Astrocyte of the cerebellum (primary cell): Measurements from ENCODE around the gene SEC23IP.
A peak's percentile ranks its signal among the peaks of the same experiment; 100 is the strongest.
"Not testable (repeated sequence)": the region's sequence is repeated elsewhere in the genome, so short reads cannot be mapped to it uniquely, and the experiment has no call there.

Source experiments
- DNase-seq: peaks from one replicate; pipeline ENCODE4 v3.0.0-alpha.2; 2011; ENCODE audit warnings: low read depth
- H3K4me3 ChIP-seq: 2 replicates; pipeline ENCODE4 v1.5.1; 2011; ENCODE audit warnings: mild to moderate bottlenecking, low read depth, low read length, moderate library complexity
- CTCF ChIP-seq: IDR thresholded peaks from 2 replicates; pipeline ENCODE4 v1.5.1; 2012; ENCODE audit warnings: low read length, low read depth, moderate library complexity, mild to moderate bottlenecking; ENCODE audit errors: missing control alignments
- in situ Hi-C: cut with HindIII; loops from 2 replicates; pipeline ENCODE4 v1.10.0; 2017; ENCODE audit warnings: low sequenced_read_pairs

The SEC23IP gene

DNA sequence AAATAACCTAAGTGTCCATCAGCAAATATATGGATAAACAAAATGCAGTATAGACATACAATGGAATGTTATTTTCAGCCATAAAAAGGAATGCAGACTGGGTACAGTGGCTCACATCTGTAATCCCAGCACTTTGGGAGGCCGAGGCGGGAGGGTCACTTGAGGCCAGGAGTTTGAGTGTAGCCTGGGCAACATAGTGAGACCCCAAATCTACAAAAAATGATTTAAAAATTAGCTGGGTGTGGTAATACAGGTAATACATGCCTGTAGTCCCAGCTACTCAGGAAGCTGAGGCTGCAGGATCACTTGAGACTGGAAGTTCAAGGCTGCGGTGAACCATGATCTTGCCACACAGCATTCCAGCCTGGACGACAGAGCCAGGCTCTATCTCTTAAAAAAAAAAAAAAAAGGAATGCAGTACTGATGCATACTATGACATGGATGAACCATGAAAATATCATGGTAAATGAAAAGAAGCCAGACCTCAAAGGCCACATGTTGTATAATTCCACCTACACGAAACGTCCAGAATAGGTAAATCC is 26.8 kb upstream of the SEC23IP start:
- TF ChIP-seq CTCF: no peak
- no peak overlapping the region for H3K4me3 ChIP-seq
- DNase-seq: no peak
- in situ Hi-C loops: no loop called here

DNA sequence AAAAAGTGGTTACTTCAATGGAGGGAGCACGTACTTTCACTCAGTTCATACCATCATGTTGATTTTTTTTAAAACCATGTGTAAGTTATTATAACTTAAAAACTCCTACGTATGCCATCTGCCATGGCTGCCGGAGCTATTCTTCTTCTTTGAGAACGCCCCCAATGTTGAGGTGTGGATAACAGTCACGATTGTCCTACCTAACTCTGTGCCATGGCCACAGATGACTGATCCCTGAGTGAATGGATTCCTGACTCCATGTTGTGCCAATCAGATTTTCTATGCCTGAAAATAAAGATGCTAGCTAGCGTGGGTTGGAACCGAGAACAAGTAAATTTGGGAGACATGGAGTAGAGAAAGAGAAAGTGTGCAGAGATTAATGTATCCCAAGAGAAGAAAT is 25.2 kb upstream of the SEC23IP start:
- no peak for TF ChIP-seq CTCF

DNA sequence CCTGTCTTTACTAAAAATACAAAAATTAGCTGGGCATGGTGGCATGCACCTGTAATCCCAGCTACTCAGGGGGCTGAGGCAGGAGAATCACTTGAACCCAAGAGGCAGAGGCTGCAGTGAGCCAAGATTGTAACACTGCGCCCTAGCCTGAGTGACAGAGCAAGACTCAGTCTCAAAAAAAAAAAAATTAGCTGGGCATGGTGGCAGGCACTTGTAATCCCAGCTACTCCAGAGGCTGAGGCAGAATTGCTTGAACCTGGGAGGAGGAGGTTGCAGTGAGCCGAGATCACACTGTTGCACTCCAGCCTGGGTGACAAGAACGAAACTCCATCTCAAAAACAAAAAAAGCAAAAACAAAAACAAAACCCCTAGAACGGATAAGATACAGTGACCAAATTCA is 23.1 kb upstream of the SEC23IP start:
- in situ Hi-C loops, DNase-seq, H3K4me3 ChIP-seq: not testable (repeated sequence)

More for the DNA sequence above, 25.2 kb upstream of the SEC23IP start:
- in situ Hi-C loops: no loop called here
- H3K4me3 ChIP-seq: no peak overlapping the region
- DNase-seq: no peak

GRCh38 chr10:119871881-119872609 is 20.5 kb upstream of the SEC23IP start:
- TF ChIP-seq CTCF: no peak
- peak overlapping the region; percentile 60 for H3K4me3 ChIP-seq
- in situ Hi-C loops: no loop called here
- no peak for DNase-seq

- H3K4me3 ChIP-seq: peak within 1 kb of the TSS; percentile 60
- TF ChIP-seq CTCF: no peak
- DNase-seq: no peak
- in situ Hi-C loops: no loop called here
Measured at GRCh38 chr10:119872610-119872859, 20.0 kb upstream of the SEC23IP start, which contains the start of gene MCMBP. MCMBP (minus strand) TSS chr10:119872843; CDS start chr10:119872584, 259 bp downstream.

GRCh38 chr10:119872860-119873681 is 19.5 kb upstream of the SEC23IP start:
- in situ Hi-C loops: no loop called here
- H3K4me3 ChIP-seq: peak overlapping the region; percentile 60
- TF ChIP-seq CTCF: no peak
- DNase-seq: no peak

GRCh38 chr10:119878524-119878923 is 14.0 kb upstream of the SEC23IP start:
- DNase-seq: no peak
- in situ Hi-C loops: no loop called here
- no peak overlapping the region for H3K4me3 ChIP-seq
- TF ChIP-seq CTCF: no peak

GRCh38 chr10:119883901-119884611 is 8.5 kb upstream of the SEC23IP start:
- H3K4me3 ChIP-seq, DNase-seq, in situ Hi-C loops: not testable (repeated sequence)

- DNase-seq, H3K4me3 ChIP-seq, in situ Hi-C loops: not testable (repeated sequence)
Measured at GRCh38 chr10:119886070-119886469, 6.5 kb upstream of the SEC23IP start.
